IgD-negative memory B cell (primary cell): Measurements from ENCODE around the gene PTPRA. TPM values are rescaled to one million over a fixed set of nuclear protein-coding genes. Genes with fewer than 3 reads are reported as not detected.
A peak's percentile ranks its signal among the peaks of the same experiment; 100 is the strongest.

Experiments
- H3K27ac Mint-ChIP-seq, 3 donors: one replicate each; pipeline ENCODE4 v1.8.0; 2020 to 2022; ENCODE audit warnings: mild to moderate bottlenecking in 3 of 3, mixed read lengths in 3 of 3, moderate library complexity in 1 of 3
- H3K27me3 Mint-ChIP-seq: one replicate; pipeline ENCODE4 v1.8.0; 2021; ENCODE audit warnings: mixed read lengths
- H3K36me3 Mint-ChIP-seq: one replicate; pipeline ENCODE4 v1.8.0; 2020; ENCODE audit warnings: mild to moderate bottlenecking, mixed read lengths
- H3K4me1 Mint-ChIP-seq, 3 donors: one replicate each; pipeline ENCODE4 v1.8.0; 2020 to 2022; ENCODE audit warnings: mixed read lengths in 3 of 3, mild to moderate bottlenecking in 1 of 3
- H3K4me3 Mint-ChIP-seq, 4 donors: one replicate each; pipeline ENCODE4 v1.8.0; 2020 to 2022; ENCODE audit warnings: mild to moderate bottlenecking in 4 of 4, mixed read lengths in 4 of 4, moderate library complexity in 3 of 4
- H3K9me3 Mint-ChIP-seq, 3 donors: one replicate each; pipeline ENCODE4 v1.8.0; 2020 to 2021; ENCODE audit warnings: mixed read lengths in 3 of 3, mild to moderate bottlenecking in 1 of 3
- polyA plus RNA-seq: library from polyadenylated mRNA; unstranded; fragments of 300-500 nt; fragmentation: Illumina TruSeq; gene quantifications from one replicate; pipeline ENCODE4 v1.2.3, GENCODE V29; 2021

PTPRA gene
- polyA plus RNA-seq, 1 donor from 2014 or later, result 22.1 TPM

DNA sequence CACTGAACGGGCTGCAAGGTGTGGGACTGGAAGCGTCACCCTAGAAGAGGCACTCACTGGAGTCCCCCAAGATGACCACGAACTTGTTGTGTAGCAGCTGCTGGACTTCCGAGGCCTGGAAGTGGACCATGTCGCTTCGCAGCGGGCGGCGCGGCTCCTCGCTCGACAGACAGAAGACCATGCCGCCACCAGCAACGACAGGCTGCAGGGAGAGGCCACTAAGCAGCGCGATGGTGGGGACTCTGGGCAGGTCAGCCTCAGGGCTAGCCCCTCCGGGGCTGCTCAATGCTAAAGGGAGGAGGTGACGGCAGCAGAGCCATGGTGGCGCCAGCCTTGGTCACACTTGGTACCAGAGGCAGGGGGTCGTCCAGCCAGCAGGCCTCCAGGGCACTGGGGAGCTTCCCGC is 33.5 kb upstream of the PTPRA start:
- Mint-ChIP-seq H3K4me1 (peaks cover 6 to 22% (median 10%) of the 10 kb centered on the region in 3 donors), H3K36me3 (peaks cover 2% of the 10 kb centered on the region), H3K4me3 (peak overlapping the region; percentile 85 to 98 (median 88)), H3K27me3 (no peaks in the 10 kb centered on the region), H3K9me3 (no peaks in the 10 kb centered on the region), H3K27ac (peak overlapping the region in 1 of 3 donors; percentile 88)

DNA sequence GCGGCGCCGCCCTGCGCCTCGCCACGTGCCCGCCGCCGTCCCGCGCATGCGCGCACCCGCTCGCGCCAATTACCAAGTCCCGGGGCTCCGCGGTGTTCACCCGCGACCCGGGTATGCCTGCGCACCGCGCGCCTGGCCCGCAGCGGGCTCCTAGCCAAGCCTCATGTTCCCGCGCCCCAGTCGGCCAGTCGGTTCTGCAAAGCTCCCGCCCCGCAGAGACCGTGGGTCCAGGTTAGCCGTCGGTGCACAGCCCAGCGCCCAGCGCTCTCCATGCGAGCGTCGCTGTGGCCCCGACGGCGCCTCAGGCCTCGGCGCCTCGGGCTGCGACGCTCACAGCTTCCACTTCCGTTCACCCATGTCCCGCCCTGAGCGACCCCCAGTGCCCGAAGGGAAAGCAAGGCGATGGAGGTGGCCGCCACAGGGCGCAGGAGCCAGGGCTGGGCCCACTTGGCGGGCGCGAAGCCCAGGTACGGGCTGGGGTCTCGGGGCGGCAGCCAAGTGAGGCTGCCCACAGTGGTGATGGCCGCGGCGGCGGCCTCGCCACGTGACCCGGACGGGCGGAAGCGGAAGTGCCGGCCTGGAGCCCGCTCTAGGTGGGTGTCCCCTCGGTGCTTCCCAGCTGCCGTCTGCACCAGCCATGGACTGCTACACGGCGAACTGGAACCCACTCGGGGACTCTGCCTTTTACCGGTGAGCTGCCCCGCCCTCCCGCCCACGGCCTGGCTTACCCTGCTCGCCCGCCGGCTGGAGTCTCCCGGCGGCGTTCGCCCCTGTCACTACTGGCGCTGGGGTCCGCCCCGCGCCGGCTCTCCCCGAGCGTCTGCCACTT is 32.9 kb upstream of the PTPRA start, which contains the start of the genes PCED1A and VPS16:
Gene PCED1A, minus strand, starts transcription at position 518 of the 829 bp plus-strand sequence. CDS start 743 bp downstream, outside the sequence.
Gene VPS16, plus strand, starts transcription at position 608 of the 829 bp plus-strand sequence. Its CDS starts 30 bp downstream, at position 638.
- H3K36me3 Mint-ChIP-seq, result peaks cover 2% of the 10 kb centered on the region
- H3K9me3 Mint-ChIP-seq, result no peaks in the 10 kb centered on the region
- H3K27ac Mint-ChIP-seq, result peak within 1 kb of the TSS in 2 of 3 donors; percentile 87 to 88
- peak within 1 kb of the TSS; percentile 85 to 98 (median 94) for H3K4me3 Mint-ChIP-seq
- peaks cover 6 to 27% (median 10%) of the 10 kb centered on the region in 3 donors for H3K4me1 Mint-ChIP-seq
- H3K27me3 Mint-ChIP-seq, result no peaks in the 10 kb centered on the region

GRCh38 chr20:2840967-2841531 is 32.2 kb upstream of the PTPRA start:
- Mint-ChIP-seq H3K4me1 (peaks cover 6 to 27% (median 10%) of the 10 kb centered on the region in 3 donors), H3K9me3 (no peaks in the 10 kb centered on the region), H3K27me3 (no peaks in the 10 kb centered on the region), H3K27ac (peak overlapping the region in 2 of 3 donors; percentile 83 to 87), H3K4me3 (peak overlapping the region; percentile 85 to 98 (median 94)), H3K36me3 (peaks cover 2% of the 10 kb centered on the region)

DNA sequence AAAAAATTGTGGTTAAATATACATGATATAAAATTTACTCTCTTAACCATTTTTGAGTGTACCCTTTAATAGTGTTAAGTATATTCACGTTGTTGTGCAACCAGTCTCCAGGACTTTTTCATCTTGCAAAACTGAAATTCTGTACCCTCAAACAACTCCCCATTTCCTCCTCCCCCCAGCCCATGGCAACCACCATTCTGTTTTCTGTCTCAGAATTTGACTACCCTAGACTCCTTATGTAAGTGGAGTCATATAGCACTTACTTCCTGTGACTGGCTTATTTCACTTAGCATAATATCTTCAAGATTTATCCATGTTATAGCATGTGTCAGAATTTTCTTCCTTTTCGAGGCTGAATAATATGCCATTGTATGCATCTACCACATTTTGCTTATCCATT is 27.7 kb upstream of the PTPRA start:
- Mint-ChIP-seq H3K27me3 (no peaks in the 10 kb centered on the region), H3K36me3 (peaks cover 6% of the 10 kb centered on the region), H3K27ac (no peak overlapping the region), H3K4me1 (peaks cover 0 to 13% (median 5%) of the 10 kb centered on the region in 3 donors), H3K4me3 (peak overlapping the region in 1 of 4 donors; percentile 27), H3K9me3 (no peaks in the 10 kb centered on the region)

GRCh38 chr20:2846698-2847097 is 26.6 kb upstream of the PTPRA start:
- Mint-ChIP-seq H3K9me3 (no peaks in the 10 kb centered on the region), H3K4me3 (no peak overlapping the region), H3K4me1 (peaks cover 0 to 9% (median 0%) of the 10 kb centered on the region in 3 donors), H3K36me3 (peaks cover 6% of the 10 kb centered on the region), H3K27ac (no peak overlapping the region), H3K27me3 (no peaks in the 10 kb centered on the region)

DNA sequence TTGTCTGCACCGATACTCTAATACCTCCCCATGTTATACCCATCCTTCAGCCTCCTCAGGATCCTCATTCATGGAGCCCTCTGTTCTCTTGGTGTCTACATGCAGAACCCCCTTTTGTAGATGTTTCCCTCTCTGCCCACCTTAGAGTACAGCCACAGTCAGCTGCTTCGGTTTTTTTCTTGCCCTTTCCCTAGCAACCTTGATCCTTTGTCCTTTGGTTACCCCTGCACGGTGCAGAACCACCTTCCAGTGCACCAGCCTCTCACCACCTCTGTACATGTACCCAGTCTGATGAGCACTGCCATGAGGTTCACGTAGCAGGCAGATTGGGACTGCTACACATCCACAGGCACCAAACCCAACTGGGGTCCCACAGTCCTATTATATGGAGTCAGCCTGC is 25.5 kb upstream of the PTPRA start:
- H3K4me1 Mint-ChIP-seq, result peaks cover 0 to 18% (median 2%) of the 10 kb centered on the region in 3 donors
- peak overlapping the region in 1 of 3 donors; percentile 46 for H3K27ac Mint-ChIP-seq
- peaks cover 6% of the 10 kb centered on the region for H3K36me3 Mint-ChIP-seq
- no peaks in the 10 kb centered on the region for H3K27me3 Mint-ChIP-seq
- H3K4me3 Mint-ChIP-seq, result peak overlapping the region in 1 of 4 donors; percentile 63
- no peaks in the 10 kb centered on the region for H3K9me3 Mint-ChIP-seq

GRCh38 chr20:2849529-2849928 is 23.8 kb upstream of the PTPRA start:
- H3K4me1 Mint-ChIP-seq, result peaks cover 0 to 19% (median 2%) of the 10 kb centered on the region in 3 donors
- no peak overlapping the region for H3K27ac Mint-ChIP-seq
- H3K36me3 Mint-ChIP-seq, result peaks cover 4% of the 10 kb centered on the region
- no peak overlapping the region for H3K4me3 Mint-ChIP-seq
- no peaks in the 10 kb centered on the region for H3K27me3 Mint-ChIP-seq
- no peaks in the 10 kb centered on the region for H3K9me3 Mint-ChIP-seq

- Mint-ChIP-seq H3K27me3 (no peaks in the 10 kb centered on the region), H3K27ac (peak overlapping the region in 1 of 3 donors; percentile 40), H3K4me3 (no peak overlapping the region), H3K4me1 (peaks cover 0 to 12% (median 2%) of the 10 kb centered on the region in 3 donors), H3K36me3 (peaks cover 4% of the 10 kb centered on the region), H3K9me3 (no peaks in the 10 kb centered on the region)
Measured at GRCh38 chr20:2851086-2851485, 22.2 kb upstream of the PTPRA start.

- H3K27ac Mint-ChIP-seq, result no peak overlapping the region
- no peaks in the 10 kb centered on the region for H3K27me3 Mint-ChIP-seq
- no peak overlapping the region for H3K4me3 Mint-ChIP-seq
- no peaks in the 10 kb centered on the region for H3K9me3 Mint-ChIP-seq
- peaks cover 0 to 2% (median 0%) of the 10 kb centered on the region in 3 donors for H3K4me1 Mint-ChIP-seq
- H3K36me3 Mint-ChIP-seq, result peaks cover 4% of the 10 kb centered on the region
Measured at GRCh38 chr20:2858591-2858990, 14.7 kb upstream of the PTPRA start.

- H3K27me3 Mint-ChIP-seq, result no peaks in the 10 kb centered on the region
- H3K9me3 Mint-ChIP-seq, result no peaks in the 10 kb centered on the region
- no peak overlapping the region for H3K4me3 Mint-ChIP-seq
- H3K4me1 Mint-ChIP-seq, result peaks cover 0 to 2% (median 0%) of the 10 kb centered on the region in 3 donors
- H3K27ac Mint-ChIP-seq, result no peak overlapping the region
- H3K36me3 Mint-ChIP-seq, result peaks cover 6% of the 10 kb centered on the region
Measured at GRCh38 chr20:2859330-2860121, 13.8 kb upstream of the PTPRA start.

DNA sequence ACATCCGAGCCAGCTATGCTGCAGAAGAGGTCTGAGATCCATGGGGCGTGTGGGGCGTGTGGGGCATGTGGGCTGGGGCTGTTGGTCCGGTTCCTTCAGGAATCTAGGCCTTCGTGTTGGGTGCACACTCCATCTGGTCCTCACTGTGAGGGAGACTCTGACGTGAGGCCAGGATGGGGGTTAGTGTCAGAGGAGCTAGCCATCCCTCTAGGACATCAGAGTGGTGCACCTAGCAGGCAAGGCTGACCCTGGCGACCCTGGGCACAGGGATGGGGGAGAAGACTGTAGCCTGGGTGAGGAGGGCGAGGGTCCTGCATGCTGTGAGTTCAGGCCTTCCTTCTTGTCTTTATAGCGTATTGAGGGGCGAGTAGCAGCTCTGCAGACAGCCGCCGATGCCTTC is 8.7 kb upstream of the PTPRA start:
- Mint-ChIP-seq H3K36me3 (peaks cover 7% of the 10 kb centered on the region), H3K4me3 (no peak overlapping the region), H3K27me3 (no peaks in the 10 kb centered on the region), H3K4me1 (peaks cover 0 to 5% (median 0%) of the 10 kb centered on the region in 3 donors), H3K9me3 (no peaks in the 10 kb centered on the region), H3K27ac (no peak overlapping the region)

GRCh38 chr20:2865101-2865500 is 8.2 kb upstream of the PTPRA start:
- no peak overlapping the region for H3K4me3 Mint-ChIP-seq
- H3K9me3 Mint-ChIP-seq, result no peaks in the 10 kb centered on the region
- no peak overlapping the region for H3K27ac Mint-ChIP-seq

DNA sequence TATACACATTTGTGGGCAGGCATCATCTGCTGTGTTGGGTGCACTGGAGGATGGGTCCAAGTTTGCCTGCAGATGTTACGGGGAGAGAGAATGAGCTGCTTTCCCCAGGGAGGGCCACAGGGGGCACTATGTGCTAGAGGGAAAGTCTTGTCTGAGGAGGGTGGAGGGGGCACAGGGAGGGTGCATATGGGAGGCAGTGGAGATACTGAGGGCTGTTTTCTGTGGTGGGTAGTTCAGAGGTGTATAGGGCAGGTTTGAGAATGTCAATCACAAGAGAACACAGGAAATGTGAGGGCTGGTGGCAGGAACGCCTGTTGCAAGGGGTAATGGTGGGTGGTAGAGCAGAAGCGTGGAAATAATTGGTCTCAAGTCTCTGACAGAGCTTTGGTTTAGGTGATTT is 7.7 kb upstream of the PTPRA start:
- Mint-ChIP-seq H3K9me3 (no peaks in the 10 kb centered on the region), H3K27ac (no peak overlapping the region), H3K4me1 (peaks cover 0 to 5% (median 0%) of the 10 kb centered on the region in 3 donors), H3K4me3 (no peak overlapping the region), H3K36me3 (peaks cover 7% of the 10 kb centered on the region), H3K27me3 (peaks cover 3% of the 10 kb centered on the region)

More at GRCh38 chr20:2865101-2865500, 8.2 kb upstream of the PTPRA start:
- Mint-ChIP-seq H3K4me1 (peaks cover 0 to 5% (median 0%) of the 10 kb centered on the region in 3 donors), H3K36me3 (peaks cover 7% of the 10 kb centered on the region), H3K27me3 (no peaks in the 10 kb centered on the region)

DNA sequence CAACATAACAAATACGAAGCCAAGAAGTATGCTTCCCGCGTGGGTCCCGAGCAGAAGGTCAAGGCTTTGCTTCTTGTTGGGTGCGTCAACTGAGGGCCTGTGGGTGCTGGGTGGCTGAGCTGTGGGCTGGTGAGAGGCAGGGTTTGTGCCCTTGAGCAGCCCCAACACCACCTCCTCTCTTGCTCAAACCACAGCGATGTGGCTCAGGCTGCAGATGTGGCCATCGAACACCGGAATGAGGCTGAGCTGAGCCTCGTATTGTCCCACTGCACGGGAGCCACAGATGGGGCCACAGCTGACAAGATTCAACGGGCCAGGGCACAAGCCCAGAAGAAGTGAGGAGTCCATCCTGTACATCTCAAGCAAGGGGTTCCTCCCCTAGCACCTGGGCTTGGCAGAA is 7.0 kb upstream of the PTPRA start:
- peaks cover 3% of the 10 kb centered on the region for H3K27me3 Mint-ChIP-seq
- no peak overlapping the region for H3K4me3 Mint-ChIP-seq
- H3K27ac Mint-ChIP-seq, result no peak overlapping the region
- peaks cover 7% of the 10 kb centered on the region for H3K36me3 Mint-ChIP-seq
- peaks cover 0 to 5% (median 0%) of the 10 kb centered on the region in 3 donors for H3K4me1 Mint-ChIP-seq
- H3K9me3 Mint-ChIP-seq, result no peaks in the 10 kb centered on the region
